H1 (cell line): ENCODE measurements around the gene SRSF2. TPM values are rescaled to one million over a fixed set of nuclear protein-coding genes. Genes with fewer than 3 reads are reported as not detected.

Source experiments
- CTCF ChIA-PET: fragments of 300-600 bp; sonication (Branson Sonifier 250); formaldehyde crosslinking; loops from one replicate; lab custom pipeline; 2021; ENCODE audit not compliant: partially characterized antibody; lab: Charles Lee
- POLR2A ChIA-PET: fragments of 300-600 bp; sonication (Branson Sonifier 250); formaldehyde crosslinking; loops from one replicate; lab custom pipeline; 2021; ENCODE audit warnings: inconsistent platforms; ENCODE audit not compliant: partially characterized antibody; lab: Charles Lee
- DNase-seq, 2 experiments: peaks; one replicate each; pipeline versions ENCODE4 v3.0.0 to v3.0.0-alpha.2; 2010 to 2022; ENCODE audit warnings: low spot score in 2 of 2, low read depth in 1 of 2, mixed read lengths in 1 of 2
- FAIRE-seq: peaks from 2 replicates; lab custom pipeline; 2011; peaks lifted over from hg19 to GRCh38; lab: Jason Lieb, UNC
- H2AFZ ChIP-seq: 2 replicates; pipeline ENCODE4 v1.8.1; 2012; ENCODE audit warnings: low read length, inconsistent platforms
- H2AK5ac ChIP-seq: 2 replicates; pipeline ENCODE4 v1.6.1; 2013; ENCODE audit warnings: low read depth, low read length
- H2BK120ac ChIP-seq: replicated peaks from 2 replicates; pipeline ENCODE3; 2013; ENCODE audit warnings: low read depth, low read length, inconsistent platforms
- H2BK12ac ChIP-seq: 2 replicates; pipeline ENCODE4 v1.6.1; 2013; ENCODE audit warnings: low read depth, low read length
- H2BK15ac ChIP-seq: 2 replicates; pipeline ENCODE4 v1.6.1; 2013; ENCODE audit warnings: low read length
- H2BK20ac ChIP-seq: 2 replicates; pipeline ENCODE4 v1.6.1; 2013; ENCODE audit warnings: low read length
- H2BK5ac ChIP-seq: 2 replicates; pipeline ENCODE4 v1.6.1; 2013; ENCODE audit warnings: low read depth, low read length
- H3K14ac ChIP-seq: 2 replicates; pipeline ENCODE4 v1.6.1; 2013; ENCODE audit warnings: inconsistent platforms; ENCODE audit not compliant: insufficient read length
- H3K18ac ChIP-seq: 2 replicates; pipeline ENCODE4 v1.6.1; 2013; ENCODE audit warnings: low read length; ENCODE audit errors: extremely low read depth
- H3K23ac ChIP-seq: 2 replicates; pipeline ENCODE4 v1.6.1; 2013; ENCODE audit warnings: inconsistent platforms; ENCODE audit not compliant: insufficient read length
- H3K23me2 ChIP-seq: 2 replicates; pipeline ENCODE4 v1.6.1; 2013; ENCODE audit warnings: low read depth, low read length
- H3K27ac ChIP-seq: 2 replicates; pipeline ENCODE4 v1.6.1; 2011; ENCODE audit warnings: low read depth, low read length, inconsistent platforms
- H3K27me3 ChIP-seq, 4 experiments: replicated peaks in 1 of 4; 1 replicate in 1 of 4; 2 replicates in 3 of 4; pipeline versions ENCODE4 v1.6.1 to v1.8.1; 2011 to 2013; ENCODE audit warnings: low read length in 3 of 4, mild to moderate bottlenecking in 3 of 4, inconsistent platforms in 2 of 4, mixed read lengths in 2 of 4, moderate library complexity in 1 of 4; ENCODE audit not compliant: control insufficient read depth in 3 of 4, insufficient read depth in 3 of 4; ENCODE audit errors: extremely low read depth in 1 of 4
- H3K36me3 ChIP-seq, 4 experiments: 2 replicates each; pipeline versions ENCODE4 v1.6.1 to v1.8.1; 2011 to 2013; ENCODE audit warnings: mild to moderate bottlenecking in 4 of 4, low read length in 3 of 4, moderate library complexity in 2 of 4, control low read depth in 1 of 4, inconsistent platforms in 1 of 4; ENCODE audit not compliant: insufficient read depth in 4 of 4, control insufficient read depth in 2 of 4
- H3K4ac ChIP-seq: replicated peaks from 2 replicates; pipeline ENCODE3; 2013; ENCODE audit warnings: low read length, low read depth, mixed read lengths, inconsistent platforms; ENCODE audit not compliant: insufficient read length
- H3K4me1 ChIP-seq, 4 experiments: replicated peaks in 1 of 4; 1 replicate in 1 of 4; 2 replicates in 3 of 4; pipeline versions ENCODE4 v1.6.1 to v1.8.1; 2011 to 2013; ENCODE audit warnings: low read length in 3 of 4, inconsistent platforms in 2 of 4, mixed read lengths in 1 of 4; ENCODE audit not compliant: insufficient read depth in 4 of 4, control insufficient read depth in 3 of 4
- H3K4me2 ChIP-seq, 2 experiments: 2 replicates each; pipeline versions ENCODE4 v1.6.1 to v1.8.1; 2011 to 2013; ENCODE audit warnings: low read depth in 2 of 2, low read length in 2 of 2, control low read depth in 1 of 2, inconsistent platforms in 1 of 2, mild to moderate bottlenecking in 1 of 2; ENCODE audit not compliant: insufficient read depth in 1 of 2
- H3K4me3 ChIP-seq, 4 experiments: fragments of 200-600, 300-600 bp in 1 of 4; sonication (generic), shearing (Covaris generic), sonication (Bioruptor Twin) in 1 of 4; 2 replicates each; pipeline versions ENCODE4 v1.5.1 to v1.8.1; 2011 to 2016; ENCODE audit warnings: low read length in 4 of 4, low read depth in 3 of 4, control low read depth in 2 of 4, inconsistent platforms in 2 of 4, mild to moderate bottlenecking in 2 of 4, mixed read lengths in 1 of 4, moderate library complexity in 1 of 4; ENCODE audit not compliant: insufficient read depth in 2 of 4; ENCODE audit errors: extremely low read depth in 1 of 4
- H3K56ac ChIP-seq: replicated peaks from 2 replicates; pipeline ENCODE3; 2013; ENCODE audit warnings: low read depth, mild to moderate bottlenecking, mixed read lengths, low read length, inconsistent platforms; ENCODE audit not compliant: insufficient read length
- H3K79me1 ChIP-seq: 2 replicates; pipeline ENCODE4 v1.6.1; 2013; ENCODE audit warnings: low read depth, low read length, control low read depth
- H3K79me2 ChIP-seq, 2 experiments: 2 replicates each; pipeline versions ENCODE4 v1.6.1 to v1.8.1; 2012 to 2013; ENCODE audit warnings: low read length in 2 of 2, mild to moderate bottlenecking in 2 of 2, inconsistent platforms in 1 of 2; ENCODE audit not compliant: insufficient read depth in 2 of 2, control insufficient read depth in 1 of 2
- H3K9ac ChIP-seq, 4 experiments: replicated peaks in 1 of 4; 1 replicate in 1 of 4; 2 replicates in 3 of 4; pipeline versions ENCODE4 v1.6.1 to v1.8.1; 2011 to 2013; ENCODE audit warnings: low read depth in 3 of 4, low read length in 3 of 4, control low read depth in 2 of 4, mild to moderate bottlenecking in 2 of 4, moderate library complexity in 2 of 4, inconsistent platforms in 1 of 4; ENCODE audit errors: extremely low read depth in 1 of 4
- H3K9me3 ChIP-seq, 2 experiments: 2 replicates each; pipeline versions ENCODE4 v1.6.1 to v1.8.1; 2012 to 2013; ENCODE audit warnings: mild to moderate bottlenecking in 2 of 2, moderate library complexity in 2 of 2, control low read depth in 1 of 2, inconsistent platforms in 1 of 2, low read depth in 1 of 2, low read length in 1 of 2, mixed read lengths in 1 of 2; ENCODE audit not compliant: insufficient read depth in 2 of 2
- H4K20me1 ChIP-seq, 2 experiments: replicated peaks in 1 of 2; 2 replicates each; pipeline versions ENCODE3 to v1.8.1; 2011 to 2013; ENCODE audit warnings: inconsistent platforms in 2 of 2, low read length in 2 of 2, mild to moderate bottlenecking in 1 of 2; ENCODE audit not compliant: insufficient read depth in 2 of 2, control insufficient read depth in 1 of 2
- H4K5ac ChIP-seq: 2 replicates; pipeline ENCODE4 v1.6.1; 2013; ENCODE audit warnings: low read length, low read depth, mixed read lengths, inconsistent platforms; ENCODE audit not compliant: insufficient read length
- H4K8ac ChIP-seq: 2 replicates; pipeline ENCODE4 v1.8.0; 2013; ENCODE audit warnings: mild to moderate bottlenecking, moderate library complexity, low read length, inconsistent platforms; ENCODE audit not compliant: insufficient read depth; ENCODE audit errors: extremely low read depth
- H4K91ac ChIP-seq: replicated peaks from 2 replicates; pipeline ENCODE3; 2013; ENCODE audit warnings: low read length, mixed read lengths, inconsistent platforms; ENCODE audit not compliant: insufficient read length
- BRCA1 ChIP-seq: IDR thresholded peaks from 2 replicates; pipeline ENCODE4 v1.6.1; 2012; ENCODE audit warnings: low read depth, low read length, improper control_type of control experiment
- CBX8 ChIP-seq: fragments of 300-800, 300-1000 bp; sonication (generic); IDR thresholded peaks from 2 replicates; pipeline ENCODE4 v1.7.1; 2016; ENCODE audit warnings: low read depth, low read length, borderline replicate concordance
- CEBPB ChIP-seq: IDR thresholded peaks from 2 replicates; pipeline ENCODE4 v1.6.1; 2012; ENCODE audit warnings: low read depth, low read length
- JUN ChIP-seq: IDR thresholded peaks from 2 replicates; pipeline ENCODE4 v1.6.1; 2011; ENCODE audit warnings: low read depth, mild to moderate bottlenecking, improper control_type of control experiment, low read length
- PHF8 ChIP-seq: fragments of 200-600 bp; sonication (generic); conservative IDR thresholded peaks from 2 replicates; pipeline ENCODE4 v1.7.1; 2012; ENCODE audit warnings: low read depth, mild to moderate bottlenecking, inconsistent platforms, low read length, moderate library complexity
- POLR2A ChIP-seq, 2 experiments: IDR thresholded peaks; 1 replicate in 1 of 2; 2 replicates in 1 of 2; pipeline ENCODE4 v1.6.1; 2011; ENCODE audit warnings: low read depth in 2 of 2, low read length in 2 of 2, mild to moderate bottlenecking in 2 of 2; ENCODE audit errors: control extremely low read depth in 1 of 2
- TBP ChIP-seq: IDR thresholded peaks from 2 replicates; pipeline ENCODE4 v1.6.1; 2011; ENCODE audit warnings: low read depth, low read length, improper control_type of control experiment
- WGBS, 2 experiments: shearing (Covaris generic) in 1 of 2; methylation state at CpG; one replicate each; pipeline versions ENCODE4 v1.1.6 to v1.1.7; 2013 to 2015; ENCODE audit warnings: low lambda C conversion rate in 2 of 2, mixed read lengths in 2 of 2, inconsistent platforms in 1 of 2, low coverage in 1 of 2, missing lambda C conversion rate in 1 of 2; ENCODE audit not compliant: insufficient replicate concordance in 2 of 2, insufficient coverage in 1 of 2, insufficient read length in 1 of 2; ENCODE audit errors: extremely low coverage in 1 of 2, missing lambda C conversion rate in 1 of 2; 5-methylcytosine and 5-hydroxymethylcytosine counted together
- polyA plus RNA-seq, 7 experiments: library from polyadenylated mRNA; depleted of rRNA in 3 of 7; stranded (reverse) in 5 of 7; unstranded in 2 of 7; fragments of >200 nt in 5 of 7; fragments of 200-250 nt in 2 of 7; gene quantifications; 1 replicate in 5 of 7; 2 replicates in 1 of 7; 4 replicates in 1 of 7; pipeline versions ENCODE4 v1.2.1 to v1.2.3, GENCODE V29; 2011 to 2013; ENCODE audit warnings: missing spikeins in 2 of 7, mixed read lengths in 2 of 7
- total RNA-seq: library from RNA; stranded (reverse); fragmentation: NEBNext Ultra II Directional; extraction: Animal tissue kit (Norgen Biotek cat#: 25700); gene quantifications from 2 replicates; pipeline ENCODE4 v1.2.1, GENCODE V29; 2021
- TF ChIP-seq, protein P1 (sequence below): IDR thresholded peaks from 2 replicates; pipeline ENCODE4 v1.6.1; 2011; ENCODE audit warnings: low read length, improper control_type of control experiment

The SRSF2 gene
- total and polyA plus RNA-seq, 2 of the 8 experiments (the other 6 are each of a cell fraction or from before 2014, with no cell fraction given), result 397 to 401 TPM

DNA sequence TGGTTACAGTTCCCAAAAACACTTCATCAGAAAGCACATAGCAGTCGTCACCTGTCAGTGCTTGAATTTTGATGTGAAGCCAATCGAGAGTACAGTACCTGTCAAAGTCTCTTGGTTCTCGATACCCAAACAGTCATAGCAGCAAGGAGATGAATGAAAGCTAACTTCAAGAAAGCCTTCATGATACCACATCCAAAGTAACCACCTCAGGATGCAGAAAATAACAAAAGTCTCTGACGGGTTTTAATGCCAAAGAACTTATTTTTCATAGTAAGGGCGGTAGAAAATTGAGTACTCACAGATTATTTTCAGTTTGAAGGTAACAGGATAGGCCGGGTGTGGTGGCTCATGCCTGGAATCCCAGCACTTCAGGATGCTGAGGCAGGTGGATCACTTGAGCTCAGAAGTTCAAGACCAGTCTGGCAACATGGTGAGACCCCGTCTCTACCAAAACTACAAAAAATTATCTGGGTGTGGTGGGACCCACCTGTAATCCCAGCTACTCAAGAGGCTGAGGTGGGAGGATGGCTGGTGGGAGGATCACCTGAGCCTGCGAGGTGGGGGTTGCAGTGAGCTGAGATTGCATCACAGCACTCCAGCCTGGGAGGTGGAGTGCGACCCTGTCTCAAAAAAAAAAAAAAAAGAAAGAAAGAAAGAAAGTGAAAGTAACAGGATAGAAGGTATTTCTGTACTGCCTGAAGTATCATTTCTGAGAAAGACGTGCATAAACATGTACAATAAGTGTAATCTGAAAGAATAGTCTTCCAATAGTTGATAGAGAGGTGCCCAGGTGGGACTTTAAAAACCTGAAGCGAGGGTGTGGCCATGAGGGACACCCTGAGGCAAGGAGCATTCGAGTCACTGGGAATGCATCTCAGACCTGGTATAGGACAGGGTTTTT lies 16.2 kb upstream of the SRSF2 start:
- H3K4ac ChIP-seq, result no peak overlapping the region
- no peak for TF ChIP-seq BRCA1
- no peak for TF ChIP-seq JUN
- TF ChIP-seq POLR2A (IDR thresholded peaks at IDR 0.05; ENCODE audit: control extremely low read depth in 1 of 2, low read depth in 2 of 2, low read length in 2 of 2), result no peak
- peak; percentile 59; the same call in 1 of the 2 replicates for TF ChIP-seq CEBPB
- TF ChIP-seq TBP, result no peak
- TF ChIP-seq, protein P1, sequence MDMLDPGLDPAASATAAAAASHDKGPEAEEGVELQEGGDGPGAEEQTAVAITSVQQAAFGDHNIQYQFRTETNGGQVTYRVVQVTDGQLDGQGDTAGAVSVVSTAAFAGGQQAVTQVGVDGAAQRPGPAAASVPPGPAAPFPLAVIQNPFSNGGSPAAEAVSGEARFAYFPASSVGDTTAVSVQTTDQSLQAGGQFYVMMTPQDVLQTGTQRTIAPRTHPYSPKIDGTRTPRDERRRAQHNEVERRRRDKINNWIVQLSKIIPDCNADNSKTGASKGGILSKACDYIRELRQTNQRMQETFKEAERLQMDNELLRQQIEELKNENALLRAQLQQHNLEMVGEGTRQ, result no peak
- TF ChIP-seq PHF8, result no peak
- TF ChIP-seq CBX8, result no peak
- no peak for FAIRE-seq
- H3K27me3 ChIP-seq, result no peaks in the 10 kb centered on the region
- peaks cover 0 to 1% of the 10 kb centered on the region in 2 experiments for H4K20me1 ChIP-seq
- no peak overlapping the region for H3K4me2 ChIP-seq
- H3K23ac ChIP-seq, result no peak overlapping the region
- H4K8ac ChIP-seq, result no peak overlapping the region
- no peak overlapping the region for H3K56ac ChIP-seq
- no peak overlapping the region for H3K4me3 ChIP-seq
- POLR2A ChIA-PET, result interaction anchor here (0.6 kb wide), 1 partner anchor 407 kb away, joined by 3 read pairs; no protein-coding TSS in a partner anchor
- H2BK20ac ChIP-seq, result no peak overlapping the region
- no peaks in the 10 kb centered on the region for H3K79me2 ChIP-seq
- no peak overlapping the region for H2AFZ ChIP-seq
- no peak overlapping the region for H4K91ac ChIP-seq
- no peak overlapping the region for H2BK12ac ChIP-seq
- CTCF ChIA-PET, result interaction anchor here (0.7 to 0.9 kb wide), 3 partner anchors 11 to 45 kb away, joined by 3 read pairs; no protein-coding TSS in a partner anchor
- no peak overlapping the region for H2BK15ac ChIP-seq
- H2BK120ac ChIP-seq, result no peak overlapping the region
- H3K79me1 ChIP-seq, result no peaks in the 10 kb centered on the region
- no peaks in the 10 kb centered on the region; the same call in 1 of the 2 replicates for H3K23me2 ChIP-seq
- H3K18ac ChIP-seq, result no peak overlapping the region
- H3K14ac ChIP-seq, result no peak overlapping the region
- no peaks in the 10 kb centered on the region for H3K9me3 ChIP-seq
- H3K27ac ChIP-seq, result no peak overlapping the region
- no peak overlapping the region for H2BK5ac ChIP-seq
- DNase-seq, result no peak
- no peak overlapping the region for H3K9ac ChIP-seq
- peaks cover 0 to 4% (median 4%) of the 10 kb centered on the region in 4 experiments; a peak in 4 of 8 replicates for H3K36me3 ChIP-seq
- H2AK5ac ChIP-seq, result no peak overlapping the region
- WGBS, 2 experiments, result 88% methylated on average over 11 of the region's 12 CpGs; no CpG with 5 or more reads in 1 of the 2 experiments
- H3K4me1 ChIP-seq, result no peaks in the 10 kb centered on the region
- H4K5ac ChIP-seq, result no peak overlapping the region
